GM18867 (cell line): Measurements from ENCODE around the gene NDC1.

Experiments used
- ATAC-seq: cut with Tn5 transposase; IDR thresholded peaks from one replicate; pipeline ENCODE4 v1.9.1; 2021; ENCODE audit warnings: mild to moderate bottlenecking, moderate library complexity; ENCODE audit not compliant: unreplicated experiment

The NDC1 gene

DNA sequence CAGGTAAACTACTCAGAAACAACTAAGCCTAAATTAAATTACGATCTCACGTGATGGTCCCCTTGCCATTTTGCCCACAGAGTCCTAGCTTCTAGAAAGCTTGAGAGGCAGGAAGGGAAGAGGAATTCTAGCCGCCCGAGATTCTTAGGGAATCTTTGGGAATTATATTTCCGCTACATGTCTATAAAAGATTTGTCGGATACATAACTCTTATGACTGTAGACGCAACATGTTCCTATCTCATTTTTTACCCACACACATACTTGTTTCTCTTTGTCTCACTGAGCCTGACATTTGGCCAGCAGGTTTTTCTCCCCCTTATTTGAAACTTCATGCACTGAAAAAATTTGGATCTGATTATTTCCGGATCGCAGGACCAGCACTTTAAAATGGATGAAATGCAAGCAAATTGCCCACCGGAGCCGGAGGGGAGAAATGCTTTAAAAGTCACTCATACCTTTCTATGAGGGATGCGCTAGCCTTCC, 104.6 kb downstream of the NDC1 start:
- no peak for ATAC-seq

- no peak for ATAC-seq
Observed at GRCh38 chr1:53732912-53733317, 105.2 kb downstream of the NDC1 start.

DNA sequence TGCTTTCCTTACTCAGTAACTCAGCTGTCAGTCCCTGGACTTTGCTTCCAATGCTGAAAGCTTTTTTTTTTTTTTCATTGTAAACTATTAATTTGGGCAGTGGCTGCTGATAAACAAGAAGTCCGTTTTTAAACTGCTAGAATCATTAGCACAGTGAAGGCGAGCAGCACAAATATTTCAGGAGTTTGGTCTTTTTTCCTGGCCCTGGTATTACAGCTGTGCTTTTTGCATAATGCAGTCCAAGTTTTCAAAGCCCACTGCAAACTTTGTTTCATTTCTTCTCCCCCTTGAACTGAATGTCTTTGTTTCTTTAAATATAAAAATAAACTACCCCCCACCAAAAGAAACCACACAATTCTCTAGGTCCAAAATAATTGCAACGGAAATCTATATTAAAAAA, 105.7 kb downstream of the NDC1 start:
- ATAC-seq, result no peak

- no peak for ATAC-seq
Observed at GRCh38 chr1:53731779-53732305, 106.3 kb downstream of the NDC1 start.

DNA sequence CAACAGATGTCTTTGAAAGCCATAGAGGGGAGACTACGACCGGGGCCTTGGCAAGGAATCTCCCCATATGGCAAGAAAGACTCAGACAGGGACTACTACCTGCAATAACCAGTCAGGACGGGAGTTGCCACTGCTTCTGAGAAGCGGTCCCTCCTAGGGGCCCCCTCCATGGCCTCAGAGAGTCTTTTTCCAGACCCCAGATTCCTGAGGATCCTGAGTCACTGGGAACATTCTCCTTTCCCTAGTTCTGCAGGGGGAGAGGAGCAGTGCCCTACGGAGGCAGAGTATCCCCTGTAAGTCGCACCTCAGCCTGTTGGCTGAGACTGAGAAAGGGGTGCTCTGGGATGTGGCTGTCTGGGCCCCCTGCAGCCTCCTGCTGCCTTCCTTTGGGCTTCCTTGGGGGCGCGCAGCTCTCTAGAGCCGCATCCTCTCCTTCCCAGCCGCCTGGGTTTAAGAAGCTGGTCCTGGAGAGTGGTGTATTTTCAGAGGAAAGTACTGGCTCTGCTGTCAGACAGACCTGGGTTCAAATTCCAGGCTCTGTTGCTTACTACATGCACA, 107.0 kb downstream of the NDC1 start:
- ATAC-seq, result no peak

GRCh38 chr1:53730224-53730865, 107.8 kb downstream of the NDC1 start:
- no peak for ATAC-seq

- ATAC-seq, result no peak
Observed at GRCh38 chr1:53729456-53730223, 108.5 kb downstream of the NDC1 start.

GRCh38 chr1:53728702-53729455, 109.2 kb downstream of the NDC1 start:
- no peak for ATAC-seq

GRCh38 chr1:53728196-53728595, 109.9 kb downstream of the NDC1 start:
- ATAC-seq, result no peak

DNA sequence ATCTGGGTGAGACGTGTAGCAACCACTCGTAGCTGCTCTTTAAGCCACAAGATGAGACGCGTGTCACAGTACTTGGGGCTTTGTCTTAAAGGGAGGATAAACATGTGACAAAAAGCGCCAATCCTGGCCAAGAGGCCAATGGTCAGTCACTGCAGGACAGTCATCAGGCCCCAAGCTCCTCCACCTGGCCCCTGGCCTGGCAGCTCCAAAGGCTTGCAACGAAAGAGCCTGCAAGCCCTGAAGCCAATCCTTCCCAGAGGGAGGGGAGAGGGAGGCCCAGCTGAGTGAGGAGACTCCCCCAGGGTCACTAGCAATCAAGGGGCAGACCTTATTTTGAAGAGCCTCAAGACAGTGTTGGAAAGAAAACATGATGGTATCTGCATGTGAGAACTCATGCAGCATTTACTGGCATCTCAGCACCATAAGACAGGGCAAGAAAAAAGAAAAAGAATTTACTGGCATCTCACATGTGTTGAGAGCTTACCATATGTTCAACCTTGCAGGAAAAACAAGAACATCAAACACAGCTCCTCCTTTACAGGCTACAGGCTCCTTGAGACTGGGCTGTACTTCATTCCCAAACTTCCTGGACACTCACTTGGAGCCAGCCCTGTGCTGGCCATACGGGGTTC, 110.5 kb downstream of the NDC1 start:
- ATAC-seq, result no peak

DNA sequence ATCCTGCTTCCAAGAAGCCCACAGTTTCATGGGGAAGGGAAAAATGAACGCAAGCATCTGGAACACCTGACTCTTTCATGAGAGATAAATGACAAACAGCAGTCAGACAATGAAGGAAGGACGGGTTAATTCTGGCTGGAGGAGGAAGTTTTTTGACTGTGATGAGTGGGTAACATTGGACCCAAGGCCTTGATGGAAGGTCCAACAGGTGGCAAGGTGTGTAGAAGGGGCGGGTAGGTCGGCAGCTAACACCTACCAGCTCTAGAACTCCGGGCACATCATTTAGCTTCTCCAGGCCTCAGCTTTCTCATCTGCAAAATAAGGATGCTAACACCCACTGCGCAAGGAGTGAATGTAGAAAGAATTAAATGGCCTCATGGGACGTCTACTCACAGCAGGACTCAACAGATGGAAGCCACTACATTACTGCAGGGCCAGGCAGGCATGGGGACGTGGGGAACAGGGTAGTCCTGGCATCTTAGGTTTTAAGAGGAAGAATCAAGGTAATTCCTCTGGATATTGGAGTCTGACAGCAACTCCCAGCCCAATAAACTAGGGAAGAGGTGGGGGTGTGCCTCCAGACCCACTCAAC, 112.0 kb downstream of the NDC1 start:
- no peak for ATAC-seq

- no peak for ATAC-seq
Observed at GRCh38 chr1:53725238-53725689, 112.8 kb downstream of the NDC1 start.

GRCh38 chr1:53722025-53722424, 116.1 kb downstream of the NDC1 start:
- no peak for ATAC-seq

DNA sequence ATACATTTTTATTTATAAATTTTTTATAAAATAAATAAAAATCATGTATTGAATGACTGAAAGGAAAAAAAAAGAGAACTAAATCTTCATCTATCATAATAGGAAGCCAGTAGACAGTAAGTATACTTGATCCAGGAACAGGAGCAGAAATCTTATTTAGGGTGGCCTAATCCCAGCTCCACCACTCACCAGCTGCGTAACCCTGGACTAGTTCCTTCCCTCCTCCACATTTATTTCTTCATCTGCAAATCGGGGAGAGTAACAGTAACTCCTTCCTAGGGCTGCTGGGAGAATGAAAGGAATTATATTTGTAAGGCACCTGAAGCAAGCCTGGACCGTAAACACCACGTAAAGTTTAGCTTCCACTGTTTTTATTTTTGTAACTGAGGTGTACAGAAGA, 117.0 kb downstream of the NDC1 start:
- no peak for ATAC-seq

GRCh38 chr1:53719469-53719868, 118.6 kb downstream of the NDC1 start:
- ATAC-seq, result no peak

DNA sequence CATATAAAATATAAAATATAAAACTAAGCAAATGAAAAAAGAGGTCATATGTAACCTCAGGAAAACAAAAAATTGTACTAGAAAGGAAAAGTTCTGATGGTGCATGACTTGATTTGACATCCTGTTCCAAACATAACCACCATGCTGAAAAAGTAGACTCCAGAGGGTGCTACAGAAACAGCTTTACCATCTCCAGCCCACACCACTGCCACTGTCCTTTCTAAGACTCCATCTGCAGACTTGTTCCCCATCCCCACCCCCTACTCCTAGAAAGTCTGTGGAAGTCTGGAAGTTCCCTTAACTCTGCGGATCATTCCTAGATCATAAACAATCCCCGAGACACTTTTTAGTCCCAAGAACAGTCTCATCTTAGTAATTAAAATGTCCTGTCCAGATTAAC, 119.7 kb downstream of the NDC1 start:
- no peak for ATAC-seq

GRCh38 chr1:53717025-53717804, 120.9 kb downstream of the NDC1 start:
- ATAC-seq, result no peak

- ATAC-seq, result no peak
Observed at GRCh38 chr1:53716150-53716549, 121.9 kb downstream of the NDC1 start.

DNA sequence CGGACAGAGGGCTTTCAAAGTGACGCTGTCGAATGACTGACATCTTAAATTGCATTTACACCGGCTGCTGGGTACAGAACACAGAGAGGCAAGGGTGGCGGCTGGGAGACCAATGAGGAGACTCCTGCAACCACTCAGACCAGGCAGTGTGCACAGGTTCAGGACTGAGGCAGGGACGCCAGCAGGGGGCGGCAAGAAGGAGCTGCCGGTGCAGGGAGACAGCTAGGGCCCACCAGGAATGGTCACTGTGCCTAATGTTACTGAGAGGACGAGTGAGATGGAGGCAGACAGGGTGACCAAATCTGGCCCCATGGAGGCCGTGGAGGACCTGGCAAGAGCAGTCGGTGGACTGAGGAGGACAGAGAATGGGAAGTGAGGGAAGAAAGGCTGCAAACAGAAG, 122.6 kb downstream of the NDC1 start:
- ATAC-seq, result no peak
